ENCODE results near the gene VEPH1.

The VEPH1 gene

GRCh38 chr3:157429708-157430107, 73.5 kb downstream of the VEPH1 start:
- DNase-seq (ENCODE audit: low spot score), result no peak

GRCh38 chr3:157428853-157429252, 74.4 kb downstream of the VEPH1 start:
- DNase-seq (ENCODE audit: low spot score), result no peak

GRCh38 chr3:157427901-157428300, 75.3 kb downstream of the VEPH1 start:
- no peak for DNase-seq (ENCODE audit: low spot score)

GRCh38 chr3:157423337-157423736, 79.9 kb downstream of the VEPH1 start:
- no peak for DNase-seq (ENCODE audit: low spot score)

GRCh38 chr3:157420606-157421130, 82.5 kb downstream of the VEPH1 start:
- no peak for DNase-seq (ENCODE audit: low spot score)

- no peak for DNase-seq (ENCODE audit: low spot score)
These were observed 85.1 kb downstream of the VEPH1 start for GRCh38 chr3:157418104-157418503.

GRCh38 chr3:157417247-157417646, 86.0 kb downstream of the VEPH1 start:
- DNase-seq (ENCODE audit: low spot score), result no peak

- DNase-seq (ENCODE audit: low spot score), result no peak
These were observed 86.7 kb downstream of the VEPH1 start for GRCh38 chr3:157416347-157417087.

- no peak for DNase-seq (ENCODE audit: low spot score)
These were observed 88.4 kb downstream of the VEPH1 start for GRCh38 chr3:157414861-157415260.

- DNase-seq (ENCODE audit: low spot score), result no peak
These were observed 90.8 kb downstream of the VEPH1 start for GRCh38 chr3:157412323-157412855.

- DNase-seq (ENCODE audit: low spot score), result no peak
These were observed 92.3 kb downstream of the VEPH1 start for GRCh38 chr3:157410945-157411344.

GRCh38 chr3:157409516-157409915, 93.7 kb downstream of the VEPH1 start:
- no peak for DNase-seq (ENCODE audit: low spot score)

- no peak for DNase-seq (ENCODE audit: low spot score)
These were observed 94.6 kb downstream of the VEPH1 start for GRCh38 chr3:157408499-157409149.

GRCh38 chr3:157407769-157408168, 95.4 kb downstream of the VEPH1 start:
- no peak for DNase-seq (ENCODE audit: low spot score)

GRCh38 chr3:157406394-157406793, 96.8 kb downstream of the VEPH1 start:
- DNase-seq (ENCODE audit: low spot score), result no peak

GRCh38 chr3:157405457-157405856, 97.8 kb downstream of the VEPH1 start:
- no peak for DNase-seq (ENCODE audit: low spot score)

GRCh38 chr3:157404381-157404780, 98.8 kb downstream of the VEPH1 start:
- DNase-seq (ENCODE audit: low spot score), result no peak

GRCh38 chr3:157398598-157398997, 104.6 kb downstream of the VEPH1 start:
- DNase-seq (ENCODE audit: low spot score), result no peak

GRCh38 chr3:157394411-157394810, 108.8 kb downstream of the VEPH1 start:
- no peak for DNase-seq (ENCODE audit: low spot score)

GRCh38 chr3:157393113-157393512, 110.1 kb downstream of the VEPH1 start:
- no peak for DNase-seq (ENCODE audit: low spot score)

GRCh38 chr3:157392104-157392503, 111.1 kb downstream of the VEPH1 start:
- DNase-seq (ENCODE audit: low spot score), result no peak

- no peak for DNase-seq (ENCODE audit: low spot score)
These were observed 112.3 kb downstream of the VEPH1 start for GRCh38 chr3:157390713-157391515.

Measured in SW480 (cell line).